GM21367 (cell line): ENCODE data around the gene HIGD1A.
A peak's percentile ranks its signal among the peaks of the same experiment; 100 is the strongest.

Experiments
- ATAC-seq: cut with Tn5 transposase; IDR thresholded peaks from one replicate; pipeline ENCODE4 v1.9.1; 2021; ENCODE audit not compliant: unreplicated experiment

HIGD1A gene

GRCh38 chr3:42801784-42802183, 2.5 kb downstream of the HIGD1A start:
- no peak for ATAC-seq

GRCh38 chr3:42801048-42801620, 3.2 kb downstream of the HIGD1A start:
- ATAC-seq: no peak

DNA sequence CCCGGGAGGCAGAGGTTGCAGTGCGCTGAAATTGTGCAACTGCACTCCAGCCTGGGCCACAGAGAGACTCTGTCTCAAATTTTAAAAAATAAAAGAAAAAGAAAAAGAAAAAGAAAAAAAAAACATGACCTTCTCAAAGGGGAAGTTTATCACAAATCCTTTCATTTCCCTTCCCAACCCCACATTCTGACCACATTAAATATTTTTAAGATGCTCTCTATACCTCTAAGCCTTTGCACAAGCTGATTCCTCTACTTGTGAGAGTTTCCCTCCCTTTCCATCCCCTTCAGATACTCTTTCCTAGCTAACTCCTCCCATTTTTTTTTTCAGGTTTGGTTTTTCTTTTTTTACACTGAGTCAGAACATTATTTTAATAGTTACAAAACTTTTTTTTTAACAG, 4.0 kb downstream of the HIGD1A start:
- no peak for ATAC-seq

- no peak for ATAC-seq
Measured at GRCh38 chr3:42799376-42799775, 4.9 kb downstream of the HIGD1A start.

GRCh38 chr3:42796332-42796885, 7.9 kb downstream of the HIGD1A start:
- ATAC-seq: no peak

- ATAC-seq: no peak
Measured at GRCh38 chr3:42795621-42796181, 8.6 kb downstream of the HIGD1A start.

DNA sequence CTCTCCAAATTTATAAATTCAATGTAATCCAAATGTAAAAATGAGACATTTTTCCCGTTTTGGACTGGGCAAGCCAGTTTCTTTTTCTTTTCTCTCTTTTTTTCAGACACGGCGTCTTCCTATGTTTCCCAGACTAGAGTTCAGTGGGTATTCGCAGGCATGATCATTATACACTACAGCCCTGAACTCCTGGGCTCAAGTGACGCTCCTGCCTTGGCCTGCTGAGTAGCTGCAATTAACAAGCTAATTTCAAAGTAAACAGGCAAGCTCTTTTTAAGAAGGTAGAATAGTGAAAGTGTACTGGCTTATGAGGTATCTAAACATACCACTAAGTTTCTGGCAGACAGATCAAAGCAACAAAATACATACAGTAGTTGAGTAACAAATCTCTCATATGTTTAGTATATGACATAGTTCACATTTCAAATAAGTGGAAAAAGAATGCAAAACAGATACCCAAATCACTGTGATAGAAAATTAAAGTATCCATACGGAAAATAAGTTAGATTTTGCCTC, 13.5 kb downstream of the HIGD1A start:
- no peak for ATAC-seq

- no peak for ATAC-seq
Measured at GRCh38 chr3:42786631-42787030, 17.7 kb downstream of the HIGD1A start.

DNA sequence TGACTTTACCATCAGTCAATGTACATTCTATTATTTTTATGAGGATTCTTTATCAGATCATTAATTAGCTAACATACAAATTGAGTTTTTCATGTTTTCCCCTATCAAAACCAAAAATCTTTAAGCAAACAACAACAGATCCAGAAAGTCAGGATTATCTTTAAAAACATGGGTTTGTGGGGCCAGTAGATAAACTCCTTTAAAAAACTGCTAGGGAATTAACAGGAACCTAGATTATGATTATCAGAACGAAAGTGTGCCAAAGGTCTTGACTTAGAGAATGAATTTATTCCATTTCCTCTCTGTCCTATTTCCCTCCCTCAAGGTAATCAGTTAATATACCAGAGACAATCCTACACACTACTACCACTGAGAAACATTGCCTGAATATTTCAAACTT, 18.1 kb downstream of the HIGD1A start:
- no peak for ATAC-seq

DNA sequence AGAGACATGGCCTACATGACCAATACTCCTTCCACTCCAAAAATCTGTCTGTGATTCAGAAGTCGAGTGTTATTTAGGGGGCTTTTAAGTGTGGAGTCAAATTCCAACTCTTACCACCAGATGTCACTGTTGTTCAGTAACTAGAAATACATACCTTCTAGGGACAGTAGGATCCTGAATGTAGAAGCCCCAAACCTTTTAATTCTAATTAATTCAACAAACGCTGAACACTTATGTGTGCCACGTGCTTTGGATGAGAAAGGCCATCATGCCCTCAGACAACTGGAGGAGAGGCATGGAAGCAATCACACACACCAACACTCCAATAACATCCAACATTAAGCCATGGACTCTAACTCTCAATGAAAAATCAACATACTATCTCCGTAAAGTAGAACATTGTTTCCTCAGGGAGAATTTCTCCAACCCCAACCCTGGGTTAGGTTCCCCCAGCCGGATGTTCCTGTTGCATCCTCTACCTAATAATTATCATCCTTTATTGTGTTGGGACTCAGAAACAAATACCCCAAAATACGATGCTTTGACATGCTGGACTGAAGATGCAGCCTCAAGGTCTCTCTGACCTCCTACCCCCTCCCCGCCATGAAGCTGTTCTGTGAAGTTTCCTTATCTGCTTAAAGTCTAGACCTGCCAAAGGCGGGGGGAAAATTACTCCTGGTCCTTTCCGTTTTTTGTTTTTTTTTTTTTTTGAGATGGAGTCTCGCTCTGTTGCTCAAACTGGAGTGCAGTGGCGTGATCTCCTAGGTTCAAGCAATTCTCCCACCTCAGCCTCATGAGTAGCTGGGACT, 23.2 kb downstream of the HIGD1A start:
- ATAC-seq: no peak

GRCh38 chr3:42780398-42780797, 23.9 kb downstream of the HIGD1A start:
- no peak for ATAC-seq

DNA sequence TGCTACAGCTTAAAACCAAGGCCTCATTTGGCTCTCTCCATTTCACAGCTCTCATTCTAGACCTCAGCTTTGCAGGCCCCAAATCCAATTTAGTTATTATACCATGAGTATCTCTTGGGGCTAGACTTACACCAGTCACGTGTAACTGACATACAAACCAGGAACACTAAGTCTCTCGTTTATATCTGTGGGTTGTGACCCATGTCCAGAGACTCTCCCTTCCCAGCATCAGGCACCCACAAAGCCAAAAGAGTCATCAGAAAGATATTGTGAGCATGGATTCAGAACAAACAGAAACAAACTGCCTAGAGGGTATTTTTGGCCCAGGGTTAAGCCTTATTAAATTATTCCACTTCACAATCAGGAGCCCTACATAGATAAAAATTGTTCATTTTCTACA, 25.6 kb downstream of the HIGD1A start:
- no peak for ATAC-seq

DNA sequence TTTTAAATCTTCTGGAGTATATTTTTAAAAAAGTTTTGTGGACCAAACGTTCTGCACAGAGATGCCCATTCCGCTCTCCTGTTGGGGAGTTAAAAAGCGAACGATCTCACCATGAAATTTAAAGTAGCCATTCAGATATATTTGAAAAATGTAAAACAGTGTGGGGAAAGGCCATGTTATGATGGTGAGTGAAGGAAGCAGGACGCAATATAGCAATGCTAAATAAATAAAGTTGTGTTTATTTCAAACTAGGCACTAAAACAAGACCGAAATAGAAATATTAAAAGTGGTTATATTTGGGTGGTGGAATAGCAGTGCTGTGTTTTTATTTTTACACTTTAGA, 30.9 kb downstream of the HIGD1A start:
- ATAC-seq: no peak

GRCh38 chr3:42772670-42773408, 31.5 kb downstream of the HIGD1A start, which contains the start of gene CCDC13:
TSS of gene CCDC13 (minus strand) at chr3:42773253. CDS start at chr3:42758345, 14,908 bp downstream.
- ATAC-seq: peak; percentile 97

DNA sequence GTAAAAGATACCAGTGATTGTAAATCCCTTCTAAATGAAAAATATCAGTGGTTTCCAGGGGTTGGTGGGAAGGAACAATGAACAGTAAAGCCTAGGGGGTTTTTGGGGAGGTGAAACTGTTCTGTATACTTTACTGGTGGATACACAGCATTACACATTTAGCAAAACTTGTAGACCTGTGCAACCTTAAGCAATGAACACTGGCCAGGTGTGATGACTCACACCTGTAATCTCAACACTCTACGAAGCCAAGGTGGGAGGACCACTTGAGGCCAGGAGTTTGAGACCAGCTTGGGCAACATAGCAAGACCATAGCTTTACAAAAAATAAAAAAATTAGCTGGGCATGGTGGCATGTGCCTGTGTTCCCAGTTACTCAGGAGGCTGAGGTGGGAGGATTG, 33.0 kb downstream of the HIGD1A start:
- no peak for ATAC-seq

- no peak for ATAC-seq
Measured at GRCh38 chr3:42769477-42770131, 34.7 kb downstream of the HIGD1A start.

DNA sequence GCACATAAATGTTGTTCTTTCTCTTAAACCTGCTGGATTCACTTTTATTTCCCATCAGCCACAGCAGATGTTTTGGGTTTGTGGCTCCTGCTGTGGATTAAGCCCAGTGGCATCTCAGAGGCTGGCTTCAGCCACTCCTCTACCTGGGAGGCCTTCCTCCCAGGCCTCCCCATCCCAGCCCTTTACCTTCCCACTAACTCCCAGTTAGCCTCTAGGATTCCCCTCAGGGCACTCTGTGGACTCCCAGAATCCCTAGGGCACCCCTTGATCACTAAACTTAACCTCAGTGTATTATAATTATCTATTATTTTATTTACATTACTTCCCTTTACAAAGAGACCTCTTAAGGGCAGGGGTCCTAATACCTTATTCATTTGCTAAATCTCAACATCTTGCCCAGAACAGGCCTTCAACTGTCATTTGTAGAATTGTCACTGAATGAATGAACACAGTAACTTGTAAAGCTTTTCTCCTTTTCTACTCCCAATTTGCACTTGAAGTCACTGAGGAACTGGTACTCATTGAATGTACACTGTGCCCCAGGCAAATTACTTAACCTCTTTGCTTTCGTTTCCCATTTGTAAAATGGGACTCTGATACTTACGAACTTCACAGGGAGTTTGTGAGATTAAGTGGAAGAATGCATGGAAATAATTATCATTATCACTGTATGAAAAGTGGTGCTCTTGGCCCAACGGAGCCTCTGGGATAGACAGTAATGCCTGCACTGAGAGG, 39.6 kb downstream of the HIGD1A start:
- ATAC-seq: no peak

GRCh38 chr3:42764115-42764514, 40.2 kb downstream of the HIGD1A start:
- no peak for ATAC-seq

GRCh38 chr3:42763021-42763420, 41.3 kb downstream of the HIGD1A start:
- ATAC-seq: no peak
